HEK293T (cell line): ENCODE measurements around the gene GRAMD1A.

Source experiments
- ARNT ChIP-seq: fragments of 450-650 bp; IDR thresholded peaks from 2 replicates; pipeline ENCODE4 v1.6.1; 2017; ENCODE audit warnings: mild to moderate bottlenecking
- ELF4 ChIP-seq: fragments of 450-650 bp; IDR thresholded peaks from 2 replicates; pipeline ENCODE4 v1.6.1; 2017; ENCODE audit warnings: antibody characterized with exemption
- SUZ12 ChIP-seq: fragments of 450-650 bp; IDR thresholded peaks from 2 replicates; pipeline ENCODE4 v1.6.1; 2016; ENCODE audit warnings: mild to moderate bottlenecking
- TF ChIP-seq, protein P1 (sequence below): fragments of 450-650 bp; IDR thresholded peaks from 2 replicates; pipeline ENCODE4 v1.6.1; 2016

DNA sequence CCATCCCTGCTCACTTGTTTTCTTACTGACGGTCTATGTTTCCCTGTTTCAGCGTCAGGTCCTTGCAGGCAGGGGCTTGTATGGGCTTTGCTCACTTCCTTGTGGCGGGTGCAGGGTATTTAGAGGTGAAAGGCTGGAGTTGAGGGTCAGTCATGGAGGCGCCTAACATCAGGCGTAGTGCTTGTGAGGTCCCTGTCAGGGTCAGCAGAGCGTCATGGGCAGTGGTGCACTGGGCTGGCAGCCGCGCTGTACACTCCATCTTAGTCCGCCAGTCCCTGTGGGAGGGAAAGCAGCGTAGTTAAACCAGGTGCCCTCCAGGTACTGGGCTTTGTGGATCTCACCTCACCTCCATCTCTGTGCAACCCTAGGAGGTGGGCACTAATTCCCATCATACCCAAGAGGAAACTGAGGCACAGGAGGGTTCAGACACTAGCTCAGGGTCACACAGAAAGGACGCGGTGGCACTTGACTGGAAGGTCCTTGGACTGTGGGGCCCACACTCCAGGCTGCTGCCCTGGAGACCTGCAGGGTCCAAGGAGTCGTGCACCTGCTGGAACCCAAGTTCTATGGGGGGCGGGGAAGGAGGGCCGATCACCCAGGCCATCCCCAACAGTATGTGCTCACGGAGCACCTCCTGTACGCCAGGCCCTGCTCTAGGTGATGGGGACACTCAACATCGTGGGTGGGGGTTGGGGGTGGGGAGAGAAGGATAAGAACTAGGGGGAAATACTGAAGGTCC, 4.6 kb downstream of the GRAMD1A start:
- TF ChIP-seq SUZ12 (no peak), ARNT (no peak), ELF4 (no peak)
- TF ChIP-seq, protein P1, sequence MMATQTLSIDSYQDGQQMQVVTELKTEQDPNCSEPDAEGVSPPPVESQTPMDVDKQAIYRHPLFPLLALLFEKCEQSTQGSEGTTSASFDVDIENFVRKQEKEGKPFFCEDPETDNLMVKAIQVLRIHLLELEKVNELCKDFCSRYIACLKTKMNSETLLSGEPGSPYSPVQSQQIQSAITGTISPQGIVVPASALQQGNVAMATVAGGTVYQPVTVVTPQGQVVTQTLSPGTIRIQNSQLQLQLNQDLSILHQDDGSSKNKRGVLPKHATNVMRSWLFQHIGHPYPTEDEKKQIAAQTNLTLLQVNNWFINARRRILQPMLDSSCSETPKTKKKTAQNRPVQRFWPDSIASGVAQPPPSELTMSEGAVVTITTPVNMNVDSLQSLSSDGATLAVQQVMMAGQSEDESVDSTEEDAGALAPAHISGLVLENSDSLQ: no peak
